Kidney (tissue), 14 donors: ENCODE data around the gene IL17RB. TPM values are rescaled to one million over a fixed set of nuclear protein-coding genes. Genes with fewer than 3 reads are reported as not detected.

Experiments used
- DNase-seq, 5 donors: peaks; one replicate each; pipeline ENCODE4 v3.0.0-alpha.2; 2013 to 2020
- FAIRE-seq: peaks from 2 replicates; lab custom pipeline; 2012; peaks lifted over from hg19 to GRCh38; lab: Jason Lieb, UNC
- H3K27ac ChIP-seq, 2 donors: one replicate each; pipeline ENCODE4 v1.7.0; 2013; ENCODE audit warnings: low read depth in 2 of 2, low read length in 2 of 2, inconsistent platforms in 1 of 2
- H3K27me3 ChIP-seq: one replicate; pipeline ENCODE4 v1.7.1; 2013; ENCODE audit warnings: low read length, inconsistent platforms; ENCODE audit not compliant: control insufficient read depth, insufficient read depth
- H3K36me3 ChIP-seq, 3 donors: one replicate each; pipeline versions ENCODE4 v1.7.0 to v1.7.1; 2013; ENCODE audit warnings: low read length in 3 of 3, control low read depth in 1 of 3, inconsistent platforms in 1 of 3; ENCODE audit not compliant: insufficient read depth in 3 of 3, control insufficient read depth in 2 of 3
- H3K4me1 ChIP-seq, 3 donors: one replicate each; pipeline versions ENCODE4 v1.7.0 to v1.7.1; 2013; ENCODE audit warnings: low read length in 3 of 3, inconsistent platforms in 1 of 3, low read depth in 1 of 3; ENCODE audit not compliant: control insufficient read depth in 2 of 3, insufficient read depth in 2 of 3
- H3K4me3 ChIP-seq, 3 donors: one replicate each; pipeline versions ENCODE4 v1.7.0 to v1.8.1; 2013; ENCODE audit warnings: low read length in 3 of 3, control low read depth in 1 of 3, inconsistent platforms in 1 of 3
- H3K9ac ChIP-seq, 3 donors: one replicate each; pipeline versions ENCODE4 v1.7.0 to v1.7.1; 2013; ENCODE audit warnings: low read length in 3 of 3, control low read depth in 1 of 3, inconsistent platforms in 1 of 3
- H3K9me3 ChIP-seq, 3 donors: one replicate each; pipeline versions ENCODE4 v1.7.0 to v1.7.1; 2013; ENCODE audit warnings: low read length in 3 of 3, control low read depth in 1 of 3, inconsistent platforms in 1 of 3; ENCODE audit not compliant: control insufficient read depth in 2 of 3, insufficient read depth in 1 of 3
- intact Hi-C: fragments of 100-400 bp; cut with DNase I; formaldehyde crosslinking; loops from one replicate; pipeline ENCODE4 v1.11.1; 2022
- polyA plus RNA-seq: library from polyadenylated mRNA; stranded (reverse); fragments of 350-450 nt; fragmentation: Illumina TruSeq; extraction: RNeasy Lipid Tissue Mini Kit (QIAGEN cat#74804); gene quantifications from one replicate; pipeline ENCODE4 v1.2.3, GENCODE V29; 2014; ENCODE audit warnings: low read depth, low replicate concordance; ENCODE audit not compliant: insufficient read depth
- total RNA-seq: library from RNA; stranded (reverse); fragmentation: NEBNext Ultra II Directional; extraction: Animal tissue kit (Norgen Biotek cat#: 25700); gene quantifications from one replicate; pipeline ENCODE4 v1.2.1, GENCODE V29; 2021
- TF ChIP-seq, protein P1 (sequence below): IDR thresholded peaks from 3 replicates; pipeline ENCODE4 v1.5.1; 2012; ENCODE audit warnings: mild to moderate bottlenecking, moderate library complexity, borderline replicate concordance; ENCODE audit not compliant: insufficient read depth; ENCODE audit errors: extremely low read depth
- donor health status: control.
- donor health status: control.
- donor health status: control.
- donor health status: control.
- donor health status: control.
- donor health status: DM: yes; HTN: yes; CAD: no.
- donor health status: Normal renal cell carcinoma (clear cell type).

Gene IL17RB
- total and polyA plus RNA-seq, 2 donors from 2014 or later = 27.7 to 87.4 TPM

- Histone ChIP-seq H3K4me1 (peaks cover 0 to 3% (median 0%) of the 10 kb centered on the region in 3 donors), H3K27me3 (no peaks in the 10 kb centered on the region), H3K36me3 (peaks cover 0 to 4% (median 0%) of the 10 kb centered on the region in 3 donors), H3K4me3 (no peak overlapping the region), H3K9me3 (no peaks in the 10 kb centered on the region), H3K9ac (no peak overlapping the region), H3K27ac (no peak overlapping the region)
- TF ChIP-seq, protein P1, sequence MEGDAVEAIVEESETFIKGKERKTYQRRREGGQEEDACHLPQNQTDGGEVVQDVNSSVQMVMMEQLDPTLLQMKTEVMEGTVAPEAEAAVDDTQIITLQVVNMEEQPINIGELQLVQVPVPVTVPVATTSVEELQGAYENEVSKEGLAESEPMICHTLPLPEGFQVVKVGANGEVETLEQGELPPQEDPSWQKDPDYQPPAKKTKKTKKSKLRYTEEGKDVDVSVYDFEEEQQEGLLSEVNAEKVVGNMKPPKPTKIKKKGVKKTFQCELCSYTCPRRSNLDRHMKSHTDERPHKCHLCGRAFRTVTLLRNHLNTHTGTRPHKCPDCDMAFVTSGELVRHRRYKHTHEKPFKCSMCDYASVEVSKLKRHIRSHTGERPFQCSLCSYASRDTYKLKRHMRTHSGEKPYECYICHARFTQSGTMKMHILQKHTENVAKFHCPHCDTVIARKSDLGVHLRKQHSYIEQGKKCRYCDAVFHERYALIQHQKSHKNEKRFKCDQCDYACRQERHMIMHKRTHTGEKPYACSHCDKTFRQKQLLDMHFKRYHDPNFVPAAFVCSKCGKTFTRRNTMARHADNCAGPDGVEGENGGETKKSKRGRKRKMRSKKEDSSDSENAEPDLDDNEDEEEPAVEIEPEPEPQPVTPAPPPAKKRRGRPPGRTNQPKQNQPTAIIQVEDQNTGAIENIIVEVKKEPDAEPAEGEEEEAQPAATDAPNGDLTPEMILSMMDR = no peak
- DNase-seq = peak in 1 of 5 donors; percentile 15
- intact Hi-C loops = no loop called here
- no peak for FAIRE-seq
These were observed 11.8 kb upstream of the IL17RB start for GRCh38 chr3:53834429-53835095.

DNA sequence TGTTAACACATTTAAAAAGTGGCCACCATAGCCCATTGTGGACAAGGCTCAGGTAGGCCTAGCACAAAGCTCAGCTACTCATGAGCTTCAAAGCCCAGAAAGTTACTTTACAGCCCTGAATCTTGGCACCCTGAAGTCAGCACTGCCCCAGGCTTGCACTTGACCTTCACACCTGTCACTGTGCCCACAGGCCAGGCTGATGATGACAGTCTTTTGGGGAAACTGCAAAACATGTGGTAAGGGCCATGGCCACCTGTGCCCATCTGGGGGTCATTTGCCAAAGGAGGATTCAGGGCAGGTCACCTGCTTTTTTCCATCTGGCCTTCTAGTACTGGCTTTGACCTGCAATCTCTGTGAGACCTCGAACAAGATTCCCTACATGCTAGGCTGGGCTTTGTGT lies 11.1 kb upstream of the IL17RB start:
- no peaks in the 10 kb centered on the region for H3K9me3 ChIP-seq
- no peak overlapping the region for H3K4me3 ChIP-seq
- TF ChIP-seq, protein P1 = no peak
- FAIRE-seq = no peak
- intact Hi-C loops = no loop called here
- no peak overlapping the region for H3K27ac ChIP-seq
- H3K36me3 ChIP-seq = peaks cover 0 to 4% (median 0%) of the 10 kb centered on the region in 3 donors
- H3K9ac ChIP-seq = no peak overlapping the region
- peak in 1 of 5 donors; percentile 20 for DNase-seq
- peaks cover 0 to 5% (median 0%) of the 10 kb centered on the region in 3 donors for H3K4me1 ChIP-seq
- no peaks in the 10 kb centered on the region for H3K27me3 ChIP-seq

GRCh38 chr3:53836084-53836872 lies 10.1 kb upstream of the IL17RB start:
- TF ChIP-seq, protein P1 = no peak
- no peaks in the 10 kb centered on the region for H3K9me3 ChIP-seq

More at GRCh38 chr3:53836084-53836872, 10.1 kb upstream of the IL17RB start:
- no peak overlapping the region for H3K9ac ChIP-seq
- intact Hi-C loops = no loop called here
- no peak overlapping the region for H3K27ac ChIP-seq
- H3K4me1 ChIP-seq = peaks cover 0 to 11% (median 0%) of the 10 kb centered on the region in 3 donors
- no peak for FAIRE-seq
- no peaks in the 10 kb centered on the region for H3K27me3 ChIP-seq
- peak in 1 of 5 donors; percentile 19 for DNase-seq
- no peak overlapping the region for H3K4me3 ChIP-seq
- H3K36me3 ChIP-seq = peaks cover 0 to 4% (median 0%) of the 10 kb centered on the region in 3 donors
